ENCODE measurements around the gene GLIS1.

GLIS1 gene

GRCh38 chr1:53736290-53736689 lies 2.7 kb downstream of the GLIS1 start:
- DNase-seq (ENCODE audit: low spot score) = no peak

DNA sequence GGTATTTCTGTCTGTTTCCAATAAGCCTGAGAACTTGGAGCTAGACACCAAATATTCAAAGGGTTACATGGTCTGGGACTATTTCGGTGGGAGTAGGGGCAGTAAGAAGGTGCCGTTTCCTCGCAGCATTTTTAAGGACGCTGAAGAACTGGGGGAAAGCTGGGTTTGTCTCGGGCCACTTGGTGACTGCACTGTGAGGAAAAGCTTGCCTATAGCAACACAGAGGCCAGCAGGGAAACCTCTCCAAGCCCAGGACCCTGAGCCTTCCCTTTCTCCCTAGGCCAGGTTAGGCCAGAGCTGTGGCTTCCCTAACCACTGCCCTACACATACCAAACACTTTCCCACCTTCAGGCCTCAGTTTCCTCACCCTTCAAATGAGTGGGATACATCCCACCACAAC lies 3.3 kb downstream of the GLIS1 start:
- no peak for DNase-seq (ENCODE audit: low spot score)

DNA sequence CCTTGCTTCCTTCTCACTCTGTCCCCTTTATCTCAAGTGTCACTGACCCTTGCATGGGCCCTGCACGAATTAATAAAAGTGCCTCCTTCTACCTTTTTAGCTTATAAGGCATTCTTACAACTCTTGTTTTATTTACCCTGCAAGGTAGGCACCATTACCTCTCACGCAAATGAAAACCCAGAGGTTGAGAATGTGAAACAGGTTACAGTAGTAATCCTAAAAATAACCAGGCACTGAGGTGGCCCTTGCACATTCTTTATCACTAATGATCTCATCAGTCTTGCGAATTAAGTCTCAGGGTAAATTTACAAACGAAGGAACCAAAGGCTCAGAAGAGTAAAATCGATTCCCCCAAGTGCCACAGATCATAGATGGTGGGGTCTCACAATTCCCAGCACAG lies 3.7 kb downstream of the GLIS1 start:
- DNase-seq (ENCODE audit: low spot score) = no peak

DNA sequence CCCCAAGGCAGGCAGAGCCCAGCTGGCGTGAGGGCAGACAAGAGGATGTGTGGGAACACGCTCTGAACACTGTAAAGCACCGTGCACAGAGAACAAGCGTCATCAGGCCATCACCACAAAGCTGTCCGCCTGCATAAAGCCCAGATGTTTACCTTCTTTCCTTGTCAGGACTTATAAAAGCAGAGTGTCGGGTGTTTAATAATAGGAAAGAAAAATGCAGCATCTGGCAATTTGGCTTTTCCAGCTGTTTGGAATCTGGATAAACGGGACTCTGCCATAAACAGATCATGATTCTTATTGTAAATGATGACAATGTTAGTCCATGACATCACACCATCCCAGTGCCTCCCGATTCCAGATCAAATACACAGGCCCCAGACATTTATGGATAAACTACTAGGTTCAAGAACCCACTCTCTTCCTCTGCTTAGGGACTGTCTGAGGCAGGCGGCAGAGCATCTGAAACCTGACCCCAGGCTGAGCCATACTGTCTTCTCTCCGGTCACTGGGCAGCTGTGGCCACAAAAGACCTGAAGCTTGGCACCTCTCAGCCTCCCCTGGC lies 4.2 kb downstream of the GLIS1 start:
- DNase-seq (ENCODE audit: low spot score) = no peak

GRCh38 chr1:53733975-53734649 lies 4.9 kb downstream of the GLIS1 start:
- no peak for DNase-seq (ENCODE audit: low spot score)

DNA sequence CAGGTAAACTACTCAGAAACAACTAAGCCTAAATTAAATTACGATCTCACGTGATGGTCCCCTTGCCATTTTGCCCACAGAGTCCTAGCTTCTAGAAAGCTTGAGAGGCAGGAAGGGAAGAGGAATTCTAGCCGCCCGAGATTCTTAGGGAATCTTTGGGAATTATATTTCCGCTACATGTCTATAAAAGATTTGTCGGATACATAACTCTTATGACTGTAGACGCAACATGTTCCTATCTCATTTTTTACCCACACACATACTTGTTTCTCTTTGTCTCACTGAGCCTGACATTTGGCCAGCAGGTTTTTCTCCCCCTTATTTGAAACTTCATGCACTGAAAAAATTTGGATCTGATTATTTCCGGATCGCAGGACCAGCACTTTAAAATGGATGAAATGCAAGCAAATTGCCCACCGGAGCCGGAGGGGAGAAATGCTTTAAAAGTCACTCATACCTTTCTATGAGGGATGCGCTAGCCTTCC lies 5.5 kb downstream of the GLIS1 start:
- no peak for DNase-seq (ENCODE audit: low spot score)

GRCh38 chr1:53732912-53733317 lies 6.0 kb downstream of the GLIS1 start:
- no peak for DNase-seq (ENCODE audit: low spot score)

DNA sequence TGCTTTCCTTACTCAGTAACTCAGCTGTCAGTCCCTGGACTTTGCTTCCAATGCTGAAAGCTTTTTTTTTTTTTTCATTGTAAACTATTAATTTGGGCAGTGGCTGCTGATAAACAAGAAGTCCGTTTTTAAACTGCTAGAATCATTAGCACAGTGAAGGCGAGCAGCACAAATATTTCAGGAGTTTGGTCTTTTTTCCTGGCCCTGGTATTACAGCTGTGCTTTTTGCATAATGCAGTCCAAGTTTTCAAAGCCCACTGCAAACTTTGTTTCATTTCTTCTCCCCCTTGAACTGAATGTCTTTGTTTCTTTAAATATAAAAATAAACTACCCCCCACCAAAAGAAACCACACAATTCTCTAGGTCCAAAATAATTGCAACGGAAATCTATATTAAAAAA lies 6.6 kb downstream of the GLIS1 start:
- no peak for DNase-seq (ENCODE audit: low spot score)

DNA sequence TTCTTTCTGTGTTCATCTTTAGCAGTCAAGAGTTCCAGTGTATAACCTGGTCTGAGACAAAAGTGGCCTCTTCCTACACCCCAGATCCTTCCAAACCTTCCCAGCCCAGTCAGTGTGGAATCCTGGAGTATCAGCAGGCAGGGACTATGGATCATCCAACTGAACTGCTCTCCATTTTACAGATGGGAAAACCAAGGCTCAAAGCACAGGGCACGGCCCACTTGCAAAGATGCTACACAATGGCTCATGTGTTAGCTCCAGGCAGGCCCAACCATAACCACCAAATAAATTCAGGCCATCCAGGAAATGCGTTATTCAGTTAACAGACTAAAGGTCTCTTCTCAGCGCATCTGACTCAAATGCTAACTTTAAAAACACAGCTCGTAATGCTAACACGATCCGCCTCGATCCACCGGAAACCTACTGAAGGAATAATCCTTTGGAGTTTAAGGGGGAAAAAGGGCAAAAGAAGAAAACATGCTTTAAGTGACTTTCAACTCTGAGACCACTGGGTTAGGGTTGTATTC lies 7.1 kb downstream of the GLIS1 start:
- no peak for DNase-seq (ENCODE audit: low spot score)

- no peak for DNase-seq (ENCODE audit: low spot score)
Observed at GRCh38 chr1:53731043-53731600, 7.8 kb downstream of the GLIS1 start.

DNA sequence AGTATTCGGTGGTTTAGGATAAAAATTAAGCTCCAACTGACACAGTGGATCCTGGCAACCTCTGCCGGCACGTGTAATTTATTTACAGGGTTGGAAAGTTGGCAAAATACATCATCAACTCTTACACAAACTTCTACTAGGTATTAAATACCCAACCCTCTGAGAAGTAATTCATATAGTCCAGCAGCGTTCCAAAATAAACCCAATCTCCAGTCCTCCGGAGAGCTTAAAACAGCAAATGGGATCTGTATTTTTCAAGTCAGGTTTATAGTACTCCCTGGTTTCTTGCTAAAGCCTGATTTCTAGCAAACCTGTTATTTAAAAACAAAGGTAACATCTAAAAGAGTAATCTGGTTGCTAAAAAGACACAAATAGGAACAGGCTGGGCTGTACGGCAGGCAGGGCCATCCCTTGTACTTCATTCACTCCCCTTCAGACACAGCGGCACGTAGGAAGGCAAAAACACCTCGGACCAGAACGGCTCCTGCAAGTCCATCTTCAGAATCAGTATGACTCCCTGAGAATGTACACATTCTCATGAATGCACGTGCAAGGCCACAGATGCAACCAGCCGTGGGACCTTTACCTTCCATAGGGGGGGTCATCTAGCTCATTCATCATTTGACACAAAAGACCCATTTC lies 8.6 kb downstream of the GLIS1 start:
- no peak for DNase-seq (ENCODE audit: low spot score)

DNA sequence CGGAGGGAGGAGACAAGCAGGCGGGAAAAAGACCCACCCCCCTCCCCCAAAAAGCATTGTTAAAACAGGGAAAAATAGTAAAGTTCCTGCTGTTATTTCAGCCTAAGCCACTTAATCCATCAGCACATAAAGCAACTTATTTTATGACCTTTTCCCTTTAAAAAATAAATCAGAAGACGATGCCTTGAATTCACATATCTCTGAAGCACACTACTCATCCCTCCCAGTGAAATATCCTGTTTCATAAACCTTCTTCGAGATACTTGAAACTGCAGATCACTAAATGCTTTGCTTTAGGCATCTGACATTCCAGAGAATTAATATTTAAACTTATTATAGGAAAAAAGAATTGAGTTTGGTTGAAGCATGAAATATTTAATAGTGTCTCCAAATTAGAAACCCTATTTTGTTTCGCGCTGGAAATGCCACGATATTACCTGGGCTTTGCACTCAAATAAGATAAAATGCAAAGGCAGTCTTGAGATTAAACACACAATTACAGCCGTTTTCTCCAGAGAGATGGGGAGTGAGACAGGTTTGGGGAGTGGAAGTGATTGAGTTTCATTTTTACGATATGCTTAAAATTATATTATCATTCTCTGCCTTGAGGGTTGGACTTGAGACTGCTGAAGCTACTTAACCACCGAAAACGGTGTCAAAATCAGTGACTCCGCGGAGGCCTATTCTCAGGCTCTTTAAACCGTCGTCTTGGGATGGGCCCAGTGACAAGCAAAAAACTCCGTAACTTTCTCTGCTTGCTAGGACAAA lies 9.3 kb downstream of the GLIS1 start:
- no peak for DNase-seq (ENCODE audit: low spot score)

DNA sequence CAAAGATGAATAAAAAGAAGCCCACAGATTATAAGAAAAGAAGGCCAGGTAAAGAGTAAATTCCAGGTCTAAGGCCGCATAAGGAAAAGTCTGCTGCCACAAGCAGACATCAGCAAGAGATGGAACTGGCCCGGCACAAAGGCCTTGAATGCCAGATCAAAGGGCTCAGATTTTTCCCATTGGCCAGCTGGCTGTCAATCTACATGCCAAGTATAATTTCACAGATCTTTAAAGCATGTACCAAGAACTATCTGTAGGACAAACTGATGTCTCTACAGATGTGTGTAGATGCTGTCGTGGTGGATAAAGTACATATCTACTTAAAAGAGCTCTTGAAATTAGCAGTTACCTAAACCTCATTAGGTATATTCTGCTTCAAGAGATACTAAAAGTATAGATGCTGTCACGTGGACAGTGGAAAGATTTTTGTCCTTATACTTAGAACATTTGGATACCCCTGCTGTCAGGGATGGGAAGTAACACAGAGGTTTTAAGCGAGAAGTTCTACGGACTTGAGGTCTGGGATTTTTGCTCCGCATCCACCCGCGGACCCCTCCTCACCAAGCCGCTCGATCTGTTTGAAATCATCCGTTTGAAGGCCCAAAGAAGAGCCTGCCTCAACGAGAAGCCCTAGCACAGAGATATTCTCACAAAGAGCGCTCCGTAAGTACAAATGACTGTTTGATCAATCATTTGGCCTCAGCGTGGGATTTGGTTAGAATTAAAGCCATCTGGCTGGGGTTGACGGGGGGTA lies 10.1 kb downstream of the GLIS1 start:
- DNase-seq (ENCODE audit: low spot score) = no peak

GRCh38 chr1:53728196-53728595 lies 10.8 kb downstream of the GLIS1 start:
- no peak for DNase-seq (ENCODE audit: low spot score)

- DNase-seq (ENCODE audit: low spot score) = no peak
Observed at GRCh38 chr1:53727461-53728092, 11.4 kb downstream of the GLIS1 start.

DNA sequence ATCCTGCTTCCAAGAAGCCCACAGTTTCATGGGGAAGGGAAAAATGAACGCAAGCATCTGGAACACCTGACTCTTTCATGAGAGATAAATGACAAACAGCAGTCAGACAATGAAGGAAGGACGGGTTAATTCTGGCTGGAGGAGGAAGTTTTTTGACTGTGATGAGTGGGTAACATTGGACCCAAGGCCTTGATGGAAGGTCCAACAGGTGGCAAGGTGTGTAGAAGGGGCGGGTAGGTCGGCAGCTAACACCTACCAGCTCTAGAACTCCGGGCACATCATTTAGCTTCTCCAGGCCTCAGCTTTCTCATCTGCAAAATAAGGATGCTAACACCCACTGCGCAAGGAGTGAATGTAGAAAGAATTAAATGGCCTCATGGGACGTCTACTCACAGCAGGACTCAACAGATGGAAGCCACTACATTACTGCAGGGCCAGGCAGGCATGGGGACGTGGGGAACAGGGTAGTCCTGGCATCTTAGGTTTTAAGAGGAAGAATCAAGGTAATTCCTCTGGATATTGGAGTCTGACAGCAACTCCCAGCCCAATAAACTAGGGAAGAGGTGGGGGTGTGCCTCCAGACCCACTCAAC lies 12.9 kb downstream of the GLIS1 start:
- no peak for DNase-seq (ENCODE audit: low spot score)

DNA sequence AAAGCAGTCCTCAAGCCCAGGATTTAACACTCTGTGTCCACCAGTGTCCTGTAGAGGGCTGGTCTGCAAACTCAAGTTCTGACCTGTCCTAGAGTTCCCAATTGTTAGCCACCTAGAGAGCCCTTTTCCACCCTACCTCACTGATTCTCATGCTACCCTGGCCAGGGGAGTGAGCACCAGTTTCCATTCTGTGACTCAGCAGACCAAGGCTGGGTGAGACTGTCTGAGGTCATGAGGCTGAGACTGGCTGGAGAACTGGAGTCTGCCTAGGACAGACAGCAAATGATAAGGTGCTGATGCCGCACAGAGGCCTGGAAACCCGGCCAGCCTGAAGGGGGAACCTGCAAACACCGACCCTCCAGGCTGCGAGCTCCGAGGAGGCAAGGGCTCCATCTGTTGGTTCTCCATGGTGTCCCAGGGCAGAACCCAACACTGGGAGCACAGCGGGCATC lies 13.7 kb downstream of the GLIS1 start:
- no peak for DNase-seq (ENCODE audit: low spot score)

- no peak for DNase-seq (ENCODE audit: low spot score)
Observed at GRCh38 chr1:53722025-53722424, 16.9 kb downstream of the GLIS1 start.

- DNase-seq (ENCODE audit: low spot score) = no peak
Observed at GRCh38 chr1:53721088-53721487, 17.9 kb downstream of the GLIS1 start.

DNA sequence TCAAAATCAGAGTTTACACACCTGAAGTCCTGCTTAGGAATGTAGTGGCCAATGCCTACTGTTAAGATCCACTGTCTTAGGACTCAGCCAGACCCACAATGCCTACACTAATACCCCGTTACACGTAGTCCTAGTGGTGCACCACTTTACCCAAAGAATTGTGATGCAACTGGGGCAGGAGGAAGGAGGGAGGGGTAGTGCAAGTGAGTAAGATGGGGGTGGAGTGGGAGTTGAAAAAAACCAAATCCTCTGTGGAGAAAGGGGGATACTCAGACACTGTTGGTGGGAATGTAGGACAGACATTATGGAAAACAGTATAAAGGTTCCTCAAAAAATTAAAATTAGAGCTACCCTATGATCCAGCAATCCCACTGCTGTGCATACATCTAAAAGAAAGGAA lies 19.5 kb downstream of the GLIS1 start:
- no peak for DNase-seq (ENCODE audit: low spot score)

DNA sequence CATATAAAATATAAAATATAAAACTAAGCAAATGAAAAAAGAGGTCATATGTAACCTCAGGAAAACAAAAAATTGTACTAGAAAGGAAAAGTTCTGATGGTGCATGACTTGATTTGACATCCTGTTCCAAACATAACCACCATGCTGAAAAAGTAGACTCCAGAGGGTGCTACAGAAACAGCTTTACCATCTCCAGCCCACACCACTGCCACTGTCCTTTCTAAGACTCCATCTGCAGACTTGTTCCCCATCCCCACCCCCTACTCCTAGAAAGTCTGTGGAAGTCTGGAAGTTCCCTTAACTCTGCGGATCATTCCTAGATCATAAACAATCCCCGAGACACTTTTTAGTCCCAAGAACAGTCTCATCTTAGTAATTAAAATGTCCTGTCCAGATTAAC lies 20.5 kb downstream of the GLIS1 start:
- DNase-seq (ENCODE audit: low spot score) = no peak

Measured in putamen (tissue), 1 donor.